Esophagus muscularis mucosa (tissue), 3 donors: ENCODE results near the gene LPCAT2.
A peak's percentile ranks its signal among the peaks of the same experiment; 100 is the strongest.

Experiments
- CTCF ChIP-seq, 3 experiments: fragments of 200-600 bp in 2 of 3; fragments of 450-650 bp in 1 of 3; sonication (generic) in 2 of 3; IDR thresholded peaks; one replicate each; pipeline ENCODE4 v1.5.1; 2017 to 2019; ENCODE audit warnings: antibody characterized with exemption in 3 of 3, mild to moderate bottlenecking in 2 of 3, moderate library complexity in 1 of 3
- POLR2AphosphoS5 ChIP-seq, 2 donors: sonication (generic); formaldehyde crosslinking; IDR thresholded peaks; one replicate each; pipeline ENCODE4 v1.6.1; 2017; ENCODE audit warnings: antibody characterized with exemption in 2 of 2

DNA sequence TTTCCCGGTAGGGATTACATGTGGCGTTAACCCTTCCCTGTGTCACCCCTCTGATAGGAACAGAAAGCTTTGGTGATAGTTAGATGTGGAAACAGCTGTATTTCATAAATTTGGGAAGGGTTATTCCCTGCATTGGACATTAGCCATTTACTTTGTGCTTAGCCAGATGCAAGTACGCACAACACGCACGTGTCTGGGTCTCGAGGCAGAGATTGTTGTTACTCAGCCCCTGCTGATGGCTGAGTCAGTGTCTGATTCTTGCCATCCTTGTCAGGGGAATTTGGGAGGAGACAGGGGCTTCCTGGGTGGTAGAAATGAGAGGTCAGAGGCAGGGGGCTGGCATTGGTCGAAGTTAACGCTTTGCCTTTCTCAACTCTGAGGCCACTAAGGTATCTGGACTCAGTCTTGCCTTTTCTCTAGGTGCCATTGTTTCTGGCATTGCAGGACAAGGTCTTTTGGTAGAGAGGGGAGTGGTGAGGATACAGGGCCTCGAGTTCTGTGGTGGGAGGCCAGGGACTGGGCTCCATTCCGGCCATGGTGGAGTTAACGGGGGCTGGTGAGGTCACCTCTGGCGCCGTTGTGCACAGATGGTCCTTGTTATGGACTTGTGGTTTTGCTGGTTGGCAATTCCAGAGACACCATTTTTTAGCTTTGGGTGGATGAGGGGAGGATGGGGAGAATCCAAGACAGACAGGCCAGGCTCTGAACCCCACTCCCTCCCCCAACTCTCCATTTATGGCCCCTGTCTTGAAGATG is 21.6 kb upstream of the LPCAT2 start:
- TF ChIP-seq CTCF (IDR thresholded peaks at IDR 0.05) (no peak), POLR2AphosphoS5 (IDR thresholded peaks at IDR 0.05) (peak; percentile 61 to 64)
